Measurements from ENCODE around the gene TEDC1. TPM values are rescaled to one million over a fixed set of nuclear protein-coding genes. Genes with fewer than 3 reads are reported as not detected.

TEDC1 gene
- total RNA-seq, 4 donors from 2014 or later: 0.51 to 11.0 (median 9.4) TPM; not detected in 1

DNA sequence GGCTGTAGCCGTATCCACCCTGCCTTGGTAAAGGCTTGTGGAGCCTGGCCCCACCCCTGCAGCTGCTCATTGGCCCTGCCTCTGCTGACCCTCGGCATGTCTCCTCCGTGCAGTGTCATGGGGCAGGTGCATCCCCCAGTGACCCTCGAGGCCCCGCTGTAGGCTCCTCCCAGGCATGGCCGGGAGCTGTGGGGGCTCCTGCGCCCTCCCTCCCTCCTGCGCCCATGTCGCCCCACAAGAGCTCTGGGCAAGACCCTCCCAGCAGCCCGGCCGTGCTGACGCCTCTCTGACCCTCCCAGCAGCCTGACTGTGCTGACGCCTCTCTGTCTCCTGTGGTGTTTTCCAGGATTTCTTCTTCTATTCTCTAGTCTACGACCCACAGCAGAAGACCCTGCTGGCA lies 37.2 kb upstream of the TEDC1 start:
- H3K36me3 ChIP-seq: no peaks in the 10 kb centered on the region
- intact Hi-C loops (cut with DNase I; ENCODE audit: low total_unique reads): no loop called here
- no peak for DNase-seq
- H3K4me1 ChIP-seq: no peaks in the 10 kb centered on the region
- H3K4me3 ChIP-seq: no peak overlapping the region
- H3K27me3 ChIP-seq: no peaks in the 10 kb centered on the region
- H3K27ac ChIP-seq: no peak overlapping the region
- TF ChIP-seq, protein P1, sequence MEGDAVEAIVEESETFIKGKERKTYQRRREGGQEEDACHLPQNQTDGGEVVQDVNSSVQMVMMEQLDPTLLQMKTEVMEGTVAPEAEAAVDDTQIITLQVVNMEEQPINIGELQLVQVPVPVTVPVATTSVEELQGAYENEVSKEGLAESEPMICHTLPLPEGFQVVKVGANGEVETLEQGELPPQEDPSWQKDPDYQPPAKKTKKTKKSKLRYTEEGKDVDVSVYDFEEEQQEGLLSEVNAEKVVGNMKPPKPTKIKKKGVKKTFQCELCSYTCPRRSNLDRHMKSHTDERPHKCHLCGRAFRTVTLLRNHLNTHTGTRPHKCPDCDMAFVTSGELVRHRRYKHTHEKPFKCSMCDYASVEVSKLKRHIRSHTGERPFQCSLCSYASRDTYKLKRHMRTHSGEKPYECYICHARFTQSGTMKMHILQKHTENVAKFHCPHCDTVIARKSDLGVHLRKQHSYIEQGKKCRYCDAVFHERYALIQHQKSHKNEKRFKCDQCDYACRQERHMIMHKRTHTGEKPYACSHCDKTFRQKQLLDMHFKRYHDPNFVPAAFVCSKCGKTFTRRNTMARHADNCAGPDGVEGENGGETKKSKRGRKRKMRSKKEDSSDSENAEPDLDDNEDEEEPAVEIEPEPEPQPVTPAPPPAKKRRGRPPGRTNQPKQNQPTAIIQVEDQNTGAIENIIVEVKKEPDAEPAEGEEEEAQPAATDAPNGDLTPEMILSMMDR (IDR thresholded peaks at IDR 0.05): no peak
- TF ChIP-seq POLR2A (IDR thresholded peaks at IDR 0.05): no peak
- H3K9me3 ChIP-seq: no peaks in the 10 kb centered on the region

DNA sequence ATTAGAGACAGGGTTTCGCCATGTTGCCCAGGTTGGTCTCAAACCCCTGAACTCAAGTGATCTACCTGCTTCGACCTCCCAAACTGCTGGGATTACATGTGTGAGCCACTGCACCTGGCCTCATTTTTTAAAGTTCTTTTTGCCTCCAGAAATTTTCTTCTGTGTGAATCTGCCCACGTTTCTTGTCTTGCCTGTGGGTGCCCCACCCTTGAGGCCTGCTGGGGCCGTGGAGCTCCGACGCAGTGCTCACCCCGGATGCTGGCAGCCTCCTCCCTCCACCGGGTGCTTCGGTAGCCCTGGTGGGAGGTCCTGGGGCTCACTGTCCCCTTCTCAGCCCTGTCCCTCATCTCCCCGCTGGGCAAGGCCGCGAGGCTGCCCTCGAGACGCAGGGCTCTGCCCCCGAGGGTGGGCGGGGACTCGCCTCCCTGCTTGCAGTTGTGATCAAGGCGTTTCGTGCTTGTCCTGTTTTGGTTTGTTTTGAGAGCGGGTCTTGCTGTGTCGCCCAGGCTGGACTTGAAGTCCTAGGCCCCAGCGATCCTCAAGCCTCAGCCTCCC lies 35.9 kb upstream of the TEDC1 start:
- H3K36me3 ChIP-seq: no peaks in the 10 kb centered on the region
- no peak overlapping the region for H3K27ac ChIP-seq
- no peak overlapping the region for H3K4me3 ChIP-seq
- no peak for DNase-seq
- H3K4me1 ChIP-seq: no peaks in the 10 kb centered on the region
- TF ChIP-seq, protein P1 (IDR thresholded peaks at IDR 0.05): no peak
- no peak for TF ChIP-seq POLR2A (IDR thresholded peaks at IDR 0.05)
- no peaks in the 10 kb centered on the region for H3K27me3 ChIP-seq
- intact Hi-C loops (cut with DNase I; ENCODE audit: low total_unique reads): no loop called here
- no peaks in the 10 kb centered on the region for H3K9me3 ChIP-seq

DNA sequence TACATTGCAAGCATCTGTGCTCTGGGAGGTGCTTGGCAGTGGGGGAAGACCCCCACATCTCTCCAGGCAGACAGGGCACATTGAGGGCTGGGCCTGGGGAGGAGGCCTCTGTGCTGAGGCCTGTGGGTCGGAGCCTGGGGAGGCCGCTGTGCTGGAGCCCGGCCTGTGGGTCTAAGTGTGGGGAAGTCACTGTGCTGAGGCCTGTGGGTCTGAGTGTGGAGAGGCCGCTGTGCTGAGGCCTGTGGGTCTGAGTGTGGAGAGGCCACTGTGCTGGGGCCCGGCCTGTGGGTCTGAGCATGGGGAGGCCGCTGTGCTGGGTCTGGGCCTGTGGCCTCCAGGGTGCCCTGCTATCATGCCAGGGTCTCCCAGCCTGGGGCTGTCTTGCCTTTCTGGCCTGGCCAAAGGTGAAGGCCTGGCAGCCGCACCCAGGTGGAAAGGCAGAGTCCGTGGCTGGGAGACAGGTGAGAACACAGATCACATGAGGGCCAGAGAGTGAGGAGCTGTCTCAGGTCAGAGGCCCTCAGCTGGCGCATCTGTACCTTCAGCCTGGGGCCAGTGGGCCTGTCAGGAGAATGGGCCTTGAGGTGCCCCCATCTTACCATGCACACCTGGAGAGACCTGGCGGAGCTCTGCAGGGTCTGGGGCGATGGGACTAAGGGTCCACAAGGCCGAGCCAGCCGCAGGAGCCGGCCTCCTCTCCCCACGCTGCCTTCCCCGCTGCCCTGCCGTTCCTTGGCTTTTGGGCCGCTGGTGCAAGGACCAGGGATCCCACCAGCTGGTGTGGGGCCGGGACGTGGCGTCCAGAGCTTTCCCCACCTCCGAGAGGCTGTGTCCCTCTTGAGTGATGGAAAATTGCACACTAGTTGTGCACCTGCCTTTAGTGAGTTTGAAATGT lies 35.0 kb upstream of the TEDC1 start:
- Histone ChIP-seq H3K27ac (no peak overlapping the region), H3K4me1 (no peaks in the 10 kb centered on the region), H3K36me3 (no peaks in the 10 kb centered on the region), H3K27me3 (no peaks in the 10 kb centered on the region), H3K9me3 (no peaks in the 10 kb centered on the region), H3K4me3 (no peak overlapping the region)
- TF ChIP-seq, protein P1 (IDR thresholded peaks at IDR 0.05): no peak
- no peak for TF ChIP-seq POLR2A (IDR thresholded peaks at IDR 0.05)
- DNase-seq: no peak
- intact Hi-C loops (cut with DNase I; ENCODE audit: low total_unique reads): no loop called here

DNA sequence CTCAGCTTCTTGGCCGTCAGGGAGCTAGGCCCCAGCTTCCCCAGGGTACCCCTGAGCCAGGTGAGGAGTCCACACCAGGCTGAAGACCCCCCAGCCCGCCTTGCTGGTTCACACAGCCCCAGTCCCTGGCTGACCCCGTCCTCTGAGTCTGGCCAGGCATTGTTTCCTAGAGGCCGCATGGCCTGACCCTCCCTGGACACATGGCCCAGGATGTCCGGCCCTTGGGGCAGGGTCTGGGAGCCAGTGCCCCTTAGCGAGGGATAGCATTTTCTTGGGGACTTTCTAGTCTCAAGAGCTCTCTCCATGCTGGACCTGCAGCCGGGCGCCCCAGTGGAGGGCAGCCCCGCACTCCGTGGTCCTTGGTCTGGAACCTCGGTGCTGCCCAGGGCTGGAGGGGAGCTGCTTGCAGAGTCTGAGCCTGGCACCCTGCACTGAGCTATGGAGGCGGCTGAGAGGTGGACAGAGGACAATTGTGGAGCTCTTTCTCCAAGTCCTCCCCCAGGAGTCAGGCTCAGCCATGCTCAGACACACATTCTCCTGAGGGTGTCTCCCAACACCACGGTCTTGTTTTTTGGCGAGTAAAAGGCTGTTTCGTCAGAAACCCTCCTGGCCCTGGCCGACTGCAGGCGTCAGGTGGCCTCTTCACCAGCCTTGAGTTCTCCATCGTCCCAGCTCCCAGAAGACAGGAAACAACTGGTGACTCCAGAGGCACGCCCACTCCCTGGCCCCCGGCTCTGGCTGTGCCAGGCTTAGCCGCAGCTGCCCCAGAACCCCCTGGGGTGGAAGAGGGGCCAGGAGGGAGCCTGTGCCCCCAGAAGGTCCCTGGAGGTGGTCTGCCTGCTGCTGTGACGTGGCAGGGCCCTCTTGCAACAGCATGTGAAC lies 34.1 kb upstream of the TEDC1 start:
- H3K36me3 ChIP-seq: no peaks in the 10 kb centered on the region
- intact Hi-C loops (cut with DNase I; ENCODE audit: low total_unique reads): no loop called here

More for the DNA sequence above, 34.1 kb upstream of the TEDC1 start:
- DNase-seq: no peak
- Histone ChIP-seq H3K27ac (no peak overlapping the region), H3K9me3 (no peaks in the 10 kb centered on the region), H3K4me3 (no peak overlapping the region), H3K27me3 (no peaks in the 10 kb centered on the region), H3K4me1 (no peaks in the 10 kb centered on the region)
- TF ChIP-seq, protein P1 (IDR thresholded peaks at IDR 0.05): no peak
- TF ChIP-seq POLR2A (IDR thresholded peaks at IDR 0.05): no peak
